Esophagus squamous epithelium (tissue), 5 donors: Measurements from ENCODE around the gene RASGEF1C. TPM values are rescaled to one million over a fixed set of nuclear protein-coding genes. Genes with fewer than 3 reads are reported as not detected.

Source experiments
- DNase-seq: peaks from one replicate; lab custom pipeline; 2025; lab: John Stamatoyannopoulos, UW
- H3K27ac ChIP-seq, 4 donors: fragments of 200-600 bp; sonication (generic); one replicate each; pipeline ENCODE4 v1.5.1; 2016 to 2019; ENCODE audit warnings: mild to moderate bottlenecking in 1 of 4
- H3K27me3 ChIP-seq, 4 donors: fragments of 200-600 bp; sonication (generic); 1 replicate in 3 of 4; 2 replicates in 1 of 4; pipeline versions ENCODE4 v1.5.1 to v1.6.0; 2017 to 2021; ENCODE audit warnings: antibody characterized with exemption in 1 of 4
- H3K36me3 ChIP-seq, 3 donors: fragments of 200-600 bp; sonication (generic); one replicate each; pipeline ENCODE4 v1.5.1; 2016 to 2019
- H3K4me1 ChIP-seq, 3 donors: fragments of 200-600 bp; sonication (generic); one replicate each; pipeline ENCODE4 v1.5.1; 2017 to 2019
- H3K4me3 ChIP-seq, 4 donors: fragments of 200-600 bp; sonication (generic); 1 replicate in 3 of 4; 2 replicates in 1 of 4; pipeline ENCODE4 v1.5.1; 2016 to 2019; ENCODE audit warnings: mild to moderate bottlenecking in 2 of 4, moderate library complexity in 1 of 4
- H3K9me3 ChIP-seq, 3 donors: fragments of 200-600 bp; sonication (generic); one replicate each; pipeline ENCODE4 v1.5.1; 2016 to 2019
- POLR2A ChIP-seq, 4 donors: fragments of 450-650 bp; IDR thresholded peaks; one replicate each; pipeline ENCODE4 v1.6.1; 2017; ENCODE audit warnings: antibody characterized with exemption in 4 of 4, mild to moderate bottlenecking in 4 of 4, moderate library complexity in 3 of 4
- WGBS, 2 donors: methylation state at CpG; one replicate each; pipeline ENCODE4 v1.1.5; 2018; 5-methylcytosine and 5-hydroxymethylcytosine counted together
- intact Hi-C: fragments of 100-400 bp; cut with DNase I; formaldehyde crosslinking; loops from one replicate; pipeline ENCODE4 v1.15.0; 2022
- total RNA-seq, 4 donors: library from RNA; depleted of rRNA; stranded (reverse); fragments of >200 nt; gene quantifications; one replicate each; pipeline ENCODE4 v1.1.0, GENCODE V29; 2016
- TF ChIP-seq, protein P1 (sequence below), 6 experiments: fragments of 450-650 bp in 4 of 6; fragments of 200-600 bp in 2 of 6; sonication (generic) in 2 of 6; IDR thresholded peaks; one replicate each; pipeline ENCODE4 v1.5.1; 2016 to 2019; ENCODE audit warnings: antibody characterized with exemption in 6 of 6, mild to moderate bottlenecking in 4 of 6, moderate library complexity in 4 of 6
- donor health status: DM: yes; HTN: yes; CAD: no.

The RASGEF1C gene
- total RNA-seq, 4 donors from 2014 or later = 0.19 to 0.26 TPM; not detected in 2

DNA sequence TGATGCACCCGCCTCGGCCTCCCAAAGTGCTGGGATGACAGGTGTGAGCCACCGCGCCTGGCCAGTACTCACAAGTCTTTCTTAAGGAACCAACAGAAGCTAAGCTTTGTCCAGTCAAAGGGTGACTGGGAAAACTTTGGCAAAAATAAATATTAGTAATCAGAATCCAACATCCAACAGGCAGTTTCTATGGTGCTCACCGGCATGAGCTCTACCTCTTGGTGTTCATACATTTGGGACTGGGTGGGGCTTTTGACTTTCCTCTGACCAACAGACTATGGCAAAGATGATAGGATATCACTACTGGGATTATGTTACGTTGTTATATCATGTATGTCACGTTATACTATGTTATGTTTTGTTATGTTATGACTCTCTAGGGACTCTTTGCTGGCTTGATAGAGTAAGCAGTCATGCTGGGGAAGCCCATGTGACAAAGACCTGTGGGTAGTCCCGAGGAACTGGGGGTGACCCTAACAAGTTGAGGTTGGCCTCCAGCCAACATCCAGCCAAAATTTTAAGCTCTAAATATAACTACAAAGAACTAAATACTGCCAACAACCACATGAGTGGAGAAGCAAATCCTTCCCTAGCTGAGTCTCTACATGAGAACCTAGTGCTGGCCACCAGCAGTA lies 6.0 kb downstream of the RASGEF1C start:
- Histone ChIP-seq H3K9me3 (no peaks in the 10 kb centered on the region), H3K36me3 (no peaks in the 10 kb centered on the region), H3K27me3 (peaks cover 0 to 35% (median 1%) of the 10 kb centered on the region in 4 donors), H3K4me1 (peaks cover 0 to 5% (median 3%) of the 10 kb centered on the region in 3 donors), H3K4me3 (no peak overlapping the region), H3K27ac (no peak overlapping the region)
- TF ChIP-seq, protein P1, sequence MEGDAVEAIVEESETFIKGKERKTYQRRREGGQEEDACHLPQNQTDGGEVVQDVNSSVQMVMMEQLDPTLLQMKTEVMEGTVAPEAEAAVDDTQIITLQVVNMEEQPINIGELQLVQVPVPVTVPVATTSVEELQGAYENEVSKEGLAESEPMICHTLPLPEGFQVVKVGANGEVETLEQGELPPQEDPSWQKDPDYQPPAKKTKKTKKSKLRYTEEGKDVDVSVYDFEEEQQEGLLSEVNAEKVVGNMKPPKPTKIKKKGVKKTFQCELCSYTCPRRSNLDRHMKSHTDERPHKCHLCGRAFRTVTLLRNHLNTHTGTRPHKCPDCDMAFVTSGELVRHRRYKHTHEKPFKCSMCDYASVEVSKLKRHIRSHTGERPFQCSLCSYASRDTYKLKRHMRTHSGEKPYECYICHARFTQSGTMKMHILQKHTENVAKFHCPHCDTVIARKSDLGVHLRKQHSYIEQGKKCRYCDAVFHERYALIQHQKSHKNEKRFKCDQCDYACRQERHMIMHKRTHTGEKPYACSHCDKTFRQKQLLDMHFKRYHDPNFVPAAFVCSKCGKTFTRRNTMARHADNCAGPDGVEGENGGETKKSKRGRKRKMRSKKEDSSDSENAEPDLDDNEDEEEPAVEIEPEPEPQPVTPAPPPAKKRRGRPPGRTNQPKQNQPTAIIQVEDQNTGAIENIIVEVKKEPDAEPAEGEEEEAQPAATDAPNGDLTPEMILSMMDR (IDR thresholded peaks at IDR 0.05) = no peak
- TF ChIP-seq POLR2A (IDR thresholded peaks at IDR 0.05) = no peak
- no peak for DNase-seq
- WGBS, 2 donors = 74 to 76% methylated on average over 6 to 8 of the region's 8 CpGs
- intact Hi-C loops = no loop called here

DNA sequence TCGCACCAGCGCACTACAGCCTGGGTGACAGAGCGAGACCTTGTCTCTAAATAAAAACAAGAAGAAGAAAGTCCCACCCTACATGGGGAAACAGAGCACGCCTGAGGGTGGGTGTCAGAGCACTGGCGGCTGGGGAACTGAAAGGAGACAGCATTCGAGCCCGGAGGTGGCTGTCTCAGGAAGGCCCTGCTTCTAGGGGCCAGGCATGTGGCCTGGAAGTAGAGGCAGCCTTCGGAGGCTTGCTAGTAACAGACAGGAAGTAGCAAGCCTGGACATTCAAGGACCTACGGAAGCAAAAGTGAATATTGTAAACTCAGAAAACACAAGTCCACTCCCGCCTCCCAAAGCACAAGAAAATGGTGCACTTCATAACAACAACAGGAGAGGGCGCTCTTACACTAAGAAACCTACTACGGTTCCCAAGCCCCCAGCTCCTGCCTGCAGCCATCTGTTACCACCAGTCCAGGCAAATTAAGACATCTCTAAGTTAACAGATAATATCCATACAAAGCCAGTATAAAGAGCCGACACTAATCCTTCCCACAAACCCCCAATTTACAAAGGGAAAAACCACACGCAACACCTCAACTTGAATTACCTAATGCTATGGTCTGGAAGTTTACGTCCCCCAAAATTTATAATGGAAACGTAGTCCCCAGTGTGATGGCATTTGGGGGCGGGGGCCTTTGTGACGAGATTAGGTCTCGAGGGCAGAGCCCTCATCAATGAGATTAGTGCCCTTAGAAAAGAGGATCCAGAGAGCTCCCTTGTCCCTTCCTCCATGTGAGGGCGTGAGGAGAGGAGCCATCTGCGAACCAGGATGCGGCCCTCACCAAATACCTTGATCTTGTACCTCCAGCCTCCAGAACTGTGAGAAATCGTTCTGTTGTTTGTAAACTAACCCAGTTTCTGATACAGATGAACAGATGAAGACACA lies 7.7 kb downstream of the RASGEF1C start:
- Histone ChIP-seq H3K4me3 (no peak overlapping the region), H3K4me1 (no peaks in the 10 kb centered on the region), H3K9me3 (no peaks in the 10 kb centered on the region), H3K27me3 (peaks cover 0 to 27% (median 0%) of the 10 kb centered on the region in 4 donors), H3K36me3 (no peaks in the 10 kb centered on the region), H3K27ac (no peak overlapping the region)
- 63 to 76% methylated on average over 20 of the region's 23 CpGs for WGBS, 2 donors
- intact Hi-C loops = no loop called here
- TF ChIP-seq POLR2A (IDR thresholded peaks at IDR 0.05) = no peak
- TF ChIP-seq, protein P1 (IDR thresholded peaks at IDR 0.05) = peak in 2 of 6 experiments; percentile 13 to 39
- DNase-seq = no peak

DNA sequence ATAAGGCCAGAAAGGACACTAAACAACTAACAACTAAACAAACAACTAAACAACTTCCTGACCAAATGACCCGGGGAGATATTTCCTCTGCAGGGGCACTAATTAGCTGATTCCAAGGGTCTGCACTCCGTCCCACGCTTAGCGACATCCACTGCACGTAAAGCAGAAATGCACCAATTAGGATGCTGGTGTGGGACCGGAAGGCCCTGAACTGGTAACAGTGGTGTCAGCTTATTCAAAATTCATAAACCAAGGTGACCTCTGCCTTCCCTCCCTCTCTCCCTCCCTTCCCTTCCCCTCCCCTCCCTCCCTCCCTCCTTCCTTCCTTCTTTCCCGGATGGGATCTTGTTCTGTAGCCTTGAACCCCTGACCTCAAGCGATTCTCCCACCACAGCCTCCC lies 9.6 kb downstream of the RASGEF1C start:
- no peak for DNase-seq
- no peak overlapping the region for H3K27ac ChIP-seq
- WGBS, 2 donors = 69 to 77% methylated on average over 8 of the region's 8 CpGs
- peaks cover 0 to 23% (median 0%) of the 10 kb centered on the region in 4 donors for H3K27me3 ChIP-seq
- H3K9me3 ChIP-seq = no peaks in the 10 kb centered on the region
- no peak overlapping the region for H3K4me3 ChIP-seq
- TF ChIP-seq, protein P1 (IDR thresholded peaks at IDR 0.05) = no peak
- no peak for TF ChIP-seq POLR2A (IDR thresholded peaks at IDR 0.05)
- no peaks in the 10 kb centered on the region for H3K4me1 ChIP-seq
- intact Hi-C loops = no loop called here
- H3K36me3 ChIP-seq = no peaks in the 10 kb centered on the region

DNA sequence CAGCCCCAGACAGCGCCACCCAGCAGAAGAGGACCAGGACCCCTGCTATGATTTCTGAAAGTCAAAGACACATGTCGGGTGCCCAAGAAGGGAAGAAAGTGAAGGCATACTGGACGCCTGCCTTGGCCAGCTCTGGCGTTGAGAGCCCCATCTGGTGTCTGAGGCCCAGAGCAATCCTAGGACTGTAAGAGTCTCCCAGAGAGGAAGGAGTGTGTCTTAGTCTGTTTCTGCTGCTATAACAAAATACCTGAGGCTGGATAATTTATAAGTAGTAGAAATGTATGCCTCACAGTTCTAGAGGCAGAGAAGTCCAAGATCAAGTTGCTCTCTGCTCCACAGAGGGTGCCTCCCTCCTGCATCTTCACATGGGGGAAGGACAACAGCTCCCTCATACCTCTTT lies 10.8 kb downstream of the RASGEF1C start:
- intact Hi-C loops = no loop called here
- Histone ChIP-seq H3K27me3 (peaks cover 0 to 17% (median 0%) of the 10 kb centered on the region in 4 donors), H3K9me3 (no peaks in the 10 kb centered on the region)

More for the DNA sequence above, 10.8 kb downstream of the RASGEF1C start:
- H3K4me3 ChIP-seq = no peak overlapping the region
- H3K27ac ChIP-seq = no peak overlapping the region
- TF ChIP-seq, protein P1 (IDR thresholded peaks at IDR 0.05) = no peak
- no peak for TF ChIP-seq POLR2A (IDR thresholded peaks at IDR 0.05)
- no peaks in the 10 kb centered on the region for H3K36me3 ChIP-seq
- 93% methylated on average over 3 to 4 of the region's 4 CpGs for WGBS, 2 donors
- no peaks in the 10 kb centered on the region for H3K4me1 ChIP-seq
- no peak for DNase-seq
